NT2/D1 (cell line): Measurements from ENCODE around the gene MAP3K19.

Source experiments
- DNase-seq: peaks from one replicate; pipeline ENCODE4 v3.0.0-alpha.2; 2011; ENCODE audit warnings: low read depth, low spot score
- H3K27me3 ChIP-seq: 2 replicates; pipeline ENCODE4 v1.6.0; 2011; ENCODE audit warnings: mild to moderate bottlenecking; ENCODE audit not compliant: insufficient read length, insufficient read depth
- H3K36me3 ChIP-seq: 2 replicates; pipeline ENCODE4 v1.6.1; 2011; ENCODE audit warnings: mild to moderate bottlenecking, low read length, mixed read lengths; ENCODE audit not compliant: insufficient read depth, insufficient read length
- H3K4me1 ChIP-seq: 2 replicates; pipeline ENCODE4 v1.5.1; 2011; ENCODE audit not compliant: insufficient read depth, insufficient read length
- H3K4me3 ChIP-seq: 2 replicates; pipeline ENCODE4 v1.5.1; 2011; ENCODE audit warnings: low read depth; ENCODE audit not compliant: insufficient read length
- H3K9ac ChIP-seq: 2 replicates; pipeline ENCODE4 v1.6.0; 2011; ENCODE audit warnings: low read depth; ENCODE audit not compliant: insufficient read length
- H3K9me3 ChIP-seq: 2 replicates; pipeline ENCODE4 v1.5.1; 2011; ENCODE audit warnings: mild to moderate bottlenecking, low read length; ENCODE audit not compliant: insufficient read depth
- SUZ12 ChIP-seq: IDR thresholded peaks from 2 replicates; pipeline ENCODE4 v1.6.1; 2011; ENCODE audit not compliant: insufficient read length, insufficient read depth; ENCODE audit errors: extremely low read depth
- YY1 ChIP-seq: IDR thresholded peaks from 2 replicates; pipeline ENCODE4 v1.6.1; 2011; ENCODE audit not compliant: insufficient read length, insufficient read depth
- ZNF274 ChIP-seq: IDR thresholded peaks from 2 replicates; pipeline ENCODE4 v1.6.1; 2011; ENCODE audit warnings: mild to moderate bottlenecking, low read depth, low read length

The MAP3K19 gene, protein sequence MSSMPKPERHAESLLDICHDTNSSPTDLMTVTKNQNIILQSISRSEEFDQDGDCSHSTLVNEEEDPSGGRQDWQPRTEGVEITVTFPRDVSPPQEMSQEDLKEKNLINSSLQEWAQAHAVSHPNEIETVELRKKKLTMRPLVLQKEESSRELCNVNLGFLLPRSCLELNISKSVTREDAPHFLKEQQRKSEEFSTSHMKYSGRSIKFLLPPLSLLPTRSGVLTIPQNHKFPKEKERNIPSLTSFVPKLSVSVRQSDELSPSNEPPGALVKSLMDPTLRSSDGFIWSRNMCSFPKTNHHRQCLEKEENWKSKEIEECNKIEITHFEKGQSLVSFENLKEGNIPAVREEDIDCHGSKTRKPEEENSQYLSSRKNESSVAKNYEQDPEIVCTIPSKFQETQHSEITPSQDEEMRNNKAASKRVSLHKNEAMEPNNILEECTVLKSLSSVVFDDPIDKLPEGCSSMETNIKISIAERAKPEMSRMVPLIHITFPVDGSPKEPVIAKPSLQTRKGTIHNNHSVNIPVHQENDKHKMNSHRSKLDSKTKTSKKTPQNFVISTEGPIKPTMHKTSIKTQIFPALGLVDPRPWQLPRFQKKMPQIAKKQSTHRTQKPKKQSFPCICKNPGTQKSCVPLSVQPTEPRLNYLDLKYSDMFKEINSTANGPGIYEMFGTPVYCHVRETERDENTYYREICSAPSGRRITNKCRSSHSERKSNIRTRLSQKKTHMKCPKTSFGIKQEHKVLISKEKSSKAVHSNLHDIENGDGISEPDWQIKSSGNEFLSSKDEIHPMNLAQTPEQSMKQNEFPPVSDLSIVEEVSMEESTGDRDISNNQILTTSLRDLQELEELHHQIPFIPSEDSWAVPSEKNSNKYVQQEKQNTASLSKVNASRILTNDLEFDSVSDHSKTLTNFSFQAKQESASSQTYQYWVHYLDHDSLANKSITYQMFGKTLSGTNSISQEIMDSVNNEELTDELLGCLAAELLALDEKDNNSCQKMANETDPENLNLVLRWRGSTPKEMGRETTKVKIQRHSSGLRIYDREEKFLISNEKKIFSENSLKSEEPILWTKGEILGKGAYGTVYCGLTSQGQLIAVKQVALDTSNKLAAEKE (N-terminal part only)

DNA sequence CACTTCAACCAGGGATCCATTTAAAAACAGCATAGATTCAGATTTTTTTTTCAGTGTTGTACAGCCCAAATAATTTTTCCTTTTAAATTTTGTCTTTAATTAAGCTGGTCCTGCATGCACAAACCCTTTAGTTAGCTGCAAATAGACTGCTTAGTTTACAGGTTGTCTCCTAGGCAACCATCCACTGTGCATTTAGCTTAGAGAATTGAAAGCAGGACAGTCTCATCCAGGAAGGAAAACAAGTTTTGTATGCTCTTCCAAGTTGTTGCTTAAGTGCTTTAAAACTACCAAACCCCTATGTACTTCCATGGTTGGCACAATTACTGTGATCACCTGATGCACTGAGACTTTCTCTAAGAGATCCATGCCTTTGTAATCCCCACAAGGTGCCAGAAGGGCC, at the start of gene MAP3K19:
MAP3K19 (minus strand) TSS at position 148 of the 400 bp plus-strand sequence. CDS start 22,800 bp downstream, outside the sequence.
- no peak for DNase-seq
- H3K27me3 ChIP-seq, result no peaks in the 10 kb centered on the region
- H3K9ac ChIP-seq, result no peak within 1 kb of the TSS
- H3K9me3 ChIP-seq, result no peaks in the 10 kb centered on the region
- H3K36me3 ChIP-seq, result no peaks in the 10 kb centered on the region
- TF ChIP-seq YY1 (no peak), SUZ12 (no peak), ZNF274 (no peak)
- no peak within 1 kb of the TSS for H3K4me3 ChIP-seq
- no peaks in the 10 kb centered on the region for H3K4me1 ChIP-seq

GRCh38 chr2:135096665-135097446, 49.6 kb upstream of the MAP3K19 start:
- Histone ChIP-seq H3K27me3 (no peaks in the 10 kb centered on the region), H3K9ac (no peak overlapping the region), H3K9me3 (0 out of 2 replicates have a peak, but pooled peaks cover 2% of the 10 kb centered on the region), H3K4me1 (no peaks in the 10 kb centered on the region), H3K36me3 (peaks cover 19% of the 10 kb centered on the region), H3K4me3 (no peak overlapping the region)
- no peak for DNase-seq
- TF ChIP-seq ZNF274, result no peak
- no peak for TF ChIP-seq YY1
- no peak for TF ChIP-seq SUZ12

DNA sequence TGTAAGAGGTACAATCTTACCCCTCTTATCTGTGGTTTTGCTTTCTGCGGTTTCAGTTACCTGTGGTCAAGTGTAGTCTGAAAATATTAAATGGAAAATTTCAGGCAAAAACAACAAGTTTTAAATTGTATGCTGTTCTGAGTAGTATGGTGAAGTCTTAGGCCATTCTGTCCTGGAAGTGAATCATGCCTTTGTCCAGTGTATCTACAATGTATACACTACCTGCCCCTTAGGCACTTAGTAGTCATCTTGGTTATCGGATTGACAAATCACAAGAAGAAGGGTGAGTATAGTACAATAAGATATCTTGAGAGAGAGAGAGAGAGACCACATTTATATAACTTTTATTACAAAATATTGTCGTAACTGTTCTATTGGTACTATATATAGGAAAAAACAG, 48.3 kb upstream of the MAP3K19 start:
- H3K4me1 ChIP-seq, result no peaks in the 10 kb centered on the region
- no peak overlapping the region for H3K9ac ChIP-seq
- no peak for TF ChIP-seq YY1
- no peak for TF ChIP-seq SUZ12
- TF ChIP-seq ZNF274, result no peak
- no peaks in the 10 kb centered on the region for H3K27me3 ChIP-seq
- DNase-seq, result no peak
- no peaks in the 10 kb centered on the region for H3K9me3 ChIP-seq
- H3K4me3 ChIP-seq, result no peak overlapping the region
- H3K36me3 ChIP-seq, result peaks cover 14% of the 10 kb centered on the region

GRCh38 chr2:135094508-135094907, 47.3 kb upstream of the MAP3K19 start:
- peaks cover 17% of the 10 kb centered on the region for H3K36me3 ChIP-seq
- no peaks in the 10 kb centered on the region for H3K4me1 ChIP-seq
- no peak for DNase-seq
- TF ChIP-seq SUZ12 (no peak), ZNF274 (no peak), YY1 (no peak)
- H3K4me3 ChIP-seq, result no peak overlapping the region
- no peaks in the 10 kb centered on the region for H3K9me3 ChIP-seq
- no peaks in the 10 kb centered on the region for H3K27me3 ChIP-seq
- H3K9ac ChIP-seq, result no peak overlapping the region

- Histone ChIP-seq H3K27me3 (no peaks in the 10 kb centered on the region), H3K4me1 (no peaks in the 10 kb centered on the region), H3K4me3 (no peak overlapping the region), H3K9ac (no peak overlapping the region), H3K9me3 (no peaks in the 10 kb centered on the region), H3K36me3 (peaks cover 17% of the 10 kb centered on the region)
- no peak for DNase-seq
- TF ChIP-seq YY1 (no peak), ZNF274 (no peak), SUZ12 (no peak)
These were observed 46.6 kb upstream of the MAP3K19 start for GRCh38 chr2:135093670-135094330.

GRCh38 chr2:135093193-135093592, 45.9 kb upstream of the MAP3K19 start:
- Histone ChIP-seq H3K9ac (no peak overlapping the region), H3K36me3 (peaks cover 17% of the 10 kb centered on the region), H3K27me3 (no peaks in the 10 kb centered on the region), H3K4me1 (no peaks in the 10 kb centered on the region), H3K4me3 (no peak overlapping the region), H3K9me3 (no peaks in the 10 kb centered on the region)
- TF ChIP-seq SUZ12 (no peak), YY1 (no peak), ZNF274 (no peak)
- DNase-seq, result no peak
